H1 (cell line): ENCODE results near the gene NDST3. TPM values are rescaled to one million over a fixed set of nuclear protein-coding genes. Genes with fewer than 3 reads are reported as not detected.

Experiments used
- CTCF ChIA-PET: fragments of 300-600 bp; sonication (Branson Sonifier 250); formaldehyde crosslinking; loops from one replicate; lab custom pipeline; 2021; ENCODE audit not compliant: partially characterized antibody; lab: Charles Lee
- POLR2A ChIA-PET: fragments of 300-600 bp; sonication (Branson Sonifier 250); formaldehyde crosslinking; loops from one replicate; lab custom pipeline; 2021; ENCODE audit warnings: inconsistent platforms; ENCODE audit not compliant: partially characterized antibody; lab: Charles Lee
- DNase-seq, 2 experiments: peaks; one replicate each; pipeline versions ENCODE4 v3.0.0 to v3.0.0-alpha.2; 2010 to 2022; ENCODE audit warnings: low spot score in 2 of 2, low read depth in 1 of 2, mixed read lengths in 1 of 2
- FAIRE-seq: peaks from 2 replicates; lab custom pipeline; 2011; peaks lifted over from hg19 to GRCh38; lab: Jason Lieb, UNC
- H2AFZ ChIP-seq: 2 replicates; pipeline ENCODE4 v1.8.1; 2012; ENCODE audit warnings: low read length, inconsistent platforms
- H2AK5ac ChIP-seq: 2 replicates; pipeline ENCODE4 v1.6.1; 2013; ENCODE audit warnings: low read depth, low read length
- H2BK120ac ChIP-seq: replicated peaks from 2 replicates; pipeline ENCODE3; 2013; ENCODE audit warnings: low read depth, low read length, inconsistent platforms
- H2BK12ac ChIP-seq: 2 replicates; pipeline ENCODE4 v1.6.1; 2013; ENCODE audit warnings: low read depth, low read length
- H2BK15ac ChIP-seq: 2 replicates; pipeline ENCODE4 v1.6.1; 2013; ENCODE audit warnings: low read length
- H2BK20ac ChIP-seq: 2 replicates; pipeline ENCODE4 v1.6.1; 2013; ENCODE audit warnings: low read length
- H2BK5ac ChIP-seq: 2 replicates; pipeline ENCODE4 v1.6.1; 2013; ENCODE audit warnings: low read depth, low read length
- H3K14ac ChIP-seq: 2 replicates; pipeline ENCODE4 v1.6.1; 2013; ENCODE audit warnings: inconsistent platforms; ENCODE audit not compliant: insufficient read length
- H3K18ac ChIP-seq: 2 replicates; pipeline ENCODE4 v1.6.1; 2013; ENCODE audit warnings: low read length; ENCODE audit errors: extremely low read depth
- H3K23ac ChIP-seq: 2 replicates; pipeline ENCODE4 v1.6.1; 2013; ENCODE audit warnings: inconsistent platforms; ENCODE audit not compliant: insufficient read length
- H3K23me2 ChIP-seq: 2 replicates; pipeline ENCODE4 v1.6.1; 2013; ENCODE audit warnings: low read depth, low read length
- H3K27ac ChIP-seq: 2 replicates; pipeline ENCODE4 v1.6.1; 2011; ENCODE audit warnings: low read depth, low read length, inconsistent platforms
- H3K27me3 ChIP-seq, 4 experiments: replicated peaks in 1 of 4; 1 replicate in 1 of 4; 2 replicates in 3 of 4; pipeline versions ENCODE4 v1.6.1 to v1.8.1; 2011 to 2013; ENCODE audit warnings: low read length in 3 of 4, mild to moderate bottlenecking in 3 of 4, inconsistent platforms in 2 of 4, mixed read lengths in 2 of 4, moderate library complexity in 1 of 4; ENCODE audit not compliant: control insufficient read depth in 3 of 4, insufficient read depth in 3 of 4; ENCODE audit errors: extremely low read depth in 1 of 4
- H3K36me3 ChIP-seq, 4 experiments: 2 replicates each; pipeline versions ENCODE4 v1.6.1 to v1.8.1; 2011 to 2013; ENCODE audit warnings: mild to moderate bottlenecking in 4 of 4, low read length in 3 of 4, moderate library complexity in 2 of 4, control low read depth in 1 of 4, inconsistent platforms in 1 of 4; ENCODE audit not compliant: insufficient read depth in 4 of 4, control insufficient read depth in 2 of 4
- H3K4ac ChIP-seq: replicated peaks from 2 replicates; pipeline ENCODE3; 2013; ENCODE audit warnings: low read length, low read depth, mixed read lengths, inconsistent platforms; ENCODE audit not compliant: insufficient read length
- H3K4me1 ChIP-seq, 4 experiments: replicated peaks in 1 of 4; 1 replicate in 1 of 4; 2 replicates in 3 of 4; pipeline versions ENCODE4 v1.6.1 to v1.8.1; 2011 to 2013; ENCODE audit warnings: low read length in 3 of 4, inconsistent platforms in 2 of 4, mixed read lengths in 1 of 4; ENCODE audit not compliant: insufficient read depth in 4 of 4, control insufficient read depth in 3 of 4
- H3K4me2 ChIP-seq, 2 experiments: 2 replicates each; pipeline versions ENCODE4 v1.6.1 to v1.8.1; 2011 to 2013; ENCODE audit warnings: low read depth in 2 of 2, low read length in 2 of 2, control low read depth in 1 of 2, inconsistent platforms in 1 of 2, mild to moderate bottlenecking in 1 of 2; ENCODE audit not compliant: insufficient read depth in 1 of 2
- H3K4me3 ChIP-seq, 4 experiments: fragments of 200-600, 300-600 bp in 1 of 4; sonication (generic), shearing (Covaris generic), sonication (Bioruptor Twin) in 1 of 4; 2 replicates each; pipeline versions ENCODE4 v1.5.1 to v1.8.1; 2011 to 2016; ENCODE audit warnings: low read length in 4 of 4, low read depth in 3 of 4, control low read depth in 2 of 4, inconsistent platforms in 2 of 4, mild to moderate bottlenecking in 2 of 4, mixed read lengths in 1 of 4, moderate library complexity in 1 of 4; ENCODE audit not compliant: insufficient read depth in 2 of 4; ENCODE audit errors: extremely low read depth in 1 of 4
- H3K56ac ChIP-seq: replicated peaks from 2 replicates; pipeline ENCODE3; 2013; ENCODE audit warnings: low read depth, mild to moderate bottlenecking, mixed read lengths, low read length, inconsistent platforms; ENCODE audit not compliant: insufficient read length
- H3K79me1 ChIP-seq: 2 replicates; pipeline ENCODE4 v1.6.1; 2013; ENCODE audit warnings: low read depth, low read length, control low read depth
- H3K79me2 ChIP-seq, 2 experiments: 2 replicates each; pipeline versions ENCODE4 v1.6.1 to v1.8.1; 2012 to 2013; ENCODE audit warnings: low read length in 2 of 2, mild to moderate bottlenecking in 2 of 2, inconsistent platforms in 1 of 2; ENCODE audit not compliant: insufficient read depth in 2 of 2, control insufficient read depth in 1 of 2
- H3K9ac ChIP-seq, 4 experiments: replicated peaks in 1 of 4; 1 replicate in 1 of 4; 2 replicates in 3 of 4; pipeline versions ENCODE4 v1.6.1 to v1.8.1; 2011 to 2013; ENCODE audit warnings: low read depth in 3 of 4, low read length in 3 of 4, control low read depth in 2 of 4, mild to moderate bottlenecking in 2 of 4, moderate library complexity in 2 of 4, inconsistent platforms in 1 of 4; ENCODE audit errors: extremely low read depth in 1 of 4
- H3K9me3 ChIP-seq, 2 experiments: 2 replicates each; pipeline versions ENCODE4 v1.6.1 to v1.8.1; 2012 to 2013; ENCODE audit warnings: mild to moderate bottlenecking in 2 of 2, moderate library complexity in 2 of 2, control low read depth in 1 of 2, inconsistent platforms in 1 of 2, low read depth in 1 of 2, low read length in 1 of 2, mixed read lengths in 1 of 2; ENCODE audit not compliant: insufficient read depth in 2 of 2
- H4K20me1 ChIP-seq, 2 experiments: replicated peaks in 1 of 2; 2 replicates each; pipeline versions ENCODE3 to v1.8.1; 2011 to 2013; ENCODE audit warnings: inconsistent platforms in 2 of 2, low read length in 2 of 2, mild to moderate bottlenecking in 1 of 2; ENCODE audit not compliant: insufficient read depth in 2 of 2, control insufficient read depth in 1 of 2
- H4K5ac ChIP-seq: 2 replicates; pipeline ENCODE4 v1.6.1; 2013; ENCODE audit warnings: low read length, low read depth, mixed read lengths, inconsistent platforms; ENCODE audit not compliant: insufficient read length
- H4K8ac ChIP-seq: 2 replicates; pipeline ENCODE4 v1.8.0; 2013; ENCODE audit warnings: mild to moderate bottlenecking, moderate library complexity, low read length, inconsistent platforms; ENCODE audit not compliant: insufficient read depth; ENCODE audit errors: extremely low read depth
- H4K91ac ChIP-seq: replicated peaks from 2 replicates; pipeline ENCODE3; 2013; ENCODE audit warnings: low read length, mixed read lengths, inconsistent platforms; ENCODE audit not compliant: insufficient read length
- JUND ChIP-seq: IDR thresholded peaks from 2 replicates; pipeline ENCODE4 v1.6.1; 2011; ENCODE audit warnings: mild to moderate bottlenecking, improper control_type of control experiment, low read length
- NRF1 ChIP-seq: IDR thresholded peaks from 2 replicates; pipeline ENCODE4 v1.6.1; 2011; ENCODE audit warnings: mild to moderate bottlenecking, low read depth, low read length, improper control_type of control experiment
- RFX5 ChIP-seq: IDR thresholded peaks from 2 replicates; pipeline ENCODE4 v1.6.1; 2011; ENCODE audit warnings: low read depth, low read length, improper control_type of control experiment, borderline replicate concordance
- SP2 ChIP-seq: IDR thresholded peaks from 2 replicates; pipeline ENCODE4 v1.6.1; 2012; ENCODE audit warnings: mild to moderate bottlenecking, low read length, inconsistent platforms
- WGBS, 2 experiments: shearing (Covaris generic) in 1 of 2; methylation state at CpG; one replicate each; pipeline versions ENCODE4 v1.1.6 to v1.1.7; 2013 to 2015; ENCODE audit warnings: low lambda C conversion rate in 2 of 2, mixed read lengths in 2 of 2, inconsistent platforms in 1 of 2, low coverage in 1 of 2, missing lambda C conversion rate in 1 of 2; ENCODE audit not compliant: insufficient replicate concordance in 2 of 2, insufficient coverage in 1 of 2, insufficient read length in 1 of 2; ENCODE audit errors: extremely low coverage in 1 of 2, missing lambda C conversion rate in 1 of 2; 5-methylcytosine and 5-hydroxymethylcytosine counted together
- polyA plus RNA-seq, 7 experiments: library from polyadenylated mRNA; depleted of rRNA in 3 of 7; stranded (reverse) in 5 of 7; unstranded in 2 of 7; fragments of >200 nt in 5 of 7; fragments of 200-250 nt in 2 of 7; gene quantifications; 1 replicate in 5 of 7; 2 replicates in 1 of 7; 4 replicates in 1 of 7; pipeline versions ENCODE4 v1.2.1 to v1.2.3, GENCODE V29; 2011 to 2013; ENCODE audit warnings: missing spikeins in 2 of 7, mixed read lengths in 2 of 7
- total RNA-seq: library from RNA; stranded (reverse); fragmentation: NEBNext Ultra II Directional; extraction: Animal tissue kit (Norgen Biotek cat#: 25700); gene quantifications from 2 replicates; pipeline ENCODE4 v1.2.1, GENCODE V29; 2021
- TF ChIP-seq, protein P1 (sequence below): IDR thresholded peaks from 2 replicates; pipeline ENCODE4 v1.6.1; 2012; ENCODE audit warnings: inconsistent platforms

Gene NDST3
- total and polyA plus RNA-seq, 2 of the 8 experiments (the other 6 are each of a cell fraction or from before 2014, with no cell fraction given), result 0.35 to 0.60 TPM

DNA sequence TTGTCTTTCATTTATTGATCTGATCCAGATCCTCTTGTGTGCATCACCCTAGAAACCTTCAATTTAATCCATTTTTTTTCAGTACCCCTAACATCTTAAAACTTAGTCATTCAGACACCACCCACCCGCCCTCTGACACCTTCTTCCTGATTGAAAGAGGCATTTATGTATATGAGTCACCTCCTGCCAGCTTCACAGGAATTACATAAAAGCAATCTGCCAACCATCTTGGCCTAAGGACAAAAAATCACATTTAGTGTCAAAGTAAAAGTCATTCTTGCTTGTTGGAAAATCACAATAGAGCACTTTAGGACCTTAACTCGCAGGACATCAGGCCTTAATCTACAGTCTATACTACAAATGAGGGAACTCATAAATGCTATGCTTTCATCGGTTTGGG lies 52.1 kb downstream of the NDST3 start:
- no peaks in the 10 kb centered on the region for H3K9me3 ChIP-seq
- no peak overlapping the region for H2AFZ ChIP-seq
- no peak overlapping the region for H3K56ac ChIP-seq
- H4K20me1 ChIP-seq, result no peaks in the 10 kb centered on the region
- no peak overlapping the region for H4K5ac ChIP-seq
- H2AK5ac ChIP-seq, result no peak overlapping the region
- no peak overlapping the region for H4K91ac ChIP-seq
- H2BK20ac ChIP-seq, result no peak overlapping the region
- CTCF ChIA-PET, result interaction anchor here (1.2 to 4.0 kb wide), 3 partner anchors 8 to 138 kb away, joined by 3 to 22 read pairs (median 7); no protein-coding TSS in a partner anchor
- TF ChIP-seq JUND, result peak; percentile 70; the same call in 1 of the 2 replicates
- TF ChIP-seq NRF1, result no peak
- TF ChIP-seq, protein P1, sequence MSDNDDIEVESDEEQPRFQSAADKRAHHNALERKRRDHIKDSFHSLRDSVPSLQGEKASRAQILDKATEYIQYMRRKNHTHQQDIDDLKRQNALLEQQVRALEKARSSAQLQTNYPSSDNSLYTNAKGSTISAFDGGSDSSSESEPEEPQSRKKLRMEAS, result no peak
- no peak for TF ChIP-seq SP2
- no peak for TF ChIP-seq RFX5
- H3K79me2 ChIP-seq, result no peaks in the 10 kb centered on the region
- H2BK120ac ChIP-seq, result no peak overlapping the region
- no peak overlapping the region for H2BK5ac ChIP-seq
- H3K14ac ChIP-seq, result no peak overlapping the region
- POLR2A ChIA-PET, result no interaction called here
- DNase-seq (no peak), FAIRE-seq (peak; percentile 19)
- no peaks in the 10 kb centered on the region; a peak in 1 of 7 replicates for H3K4me1 ChIP-seq
- no peak overlapping the region for H4K8ac ChIP-seq
- H3K9ac ChIP-seq, result no peak overlapping the region
- no peak overlapping the region for H2BK12ac ChIP-seq
- WGBS, 2 experiments, result 72% methylated on average over 3 of the region's 3 CpGs; no CpG with 5 or more reads in 1 of the 2 experiments
- H3K79me1 ChIP-seq, result no peaks in the 10 kb centered on the region
- H3K27me3 ChIP-seq, result no peaks in the 10 kb centered on the region
- no peak overlapping the region for H3K18ac ChIP-seq
- no peak overlapping the region for H3K4ac ChIP-seq
- no peak overlapping the region for H3K27ac ChIP-seq
- H3K4me2 ChIP-seq, result no peak overlapping the region
- H3K23ac ChIP-seq, result no peak overlapping the region
- no peak overlapping the region for H2BK15ac ChIP-seq
- H3K23me2 ChIP-seq, result no peaks in the 10 kb centered on the region
- H3K36me3 ChIP-seq, result no peaks in the 10 kb centered on the region
- no peak overlapping the region for H3K4me3 ChIP-seq
